Neuron (in vitro differentiated cells): ENCODE measurements around the gene MIXL1.
"Not testable (repeated sequence)": the region's sequence is repeated elsewhere in the genome, so short reads cannot be mapped to it uniquely, and the experiment has no call there.

Experiments
- H2AFZ ChIP-seq: one replicate; pipeline ENCODE4 v1.6.1; 2013; ENCODE audit warnings: low read depth, mild to moderate bottlenecking, inconsistent platforms, low read length, moderate library complexity
- H3K27me3 ChIP-seq: one replicate; pipeline ENCODE4 v1.6.1; 2013; ENCODE audit warnings: low read length; ENCODE audit not compliant: insufficient read depth
- H3K36me3 ChIP-seq: one replicate; pipeline ENCODE4 v1.6.1; 2013; ENCODE audit warnings: low read length; ENCODE audit not compliant: insufficient read depth
- H3K4me1 ChIP-seq: one replicate; pipeline ENCODE4 v1.6.1; 2013; ENCODE audit warnings: low read length; ENCODE audit not compliant: insufficient read depth
- H3K4me3 ChIP-seq: 2 replicates; pipeline ENCODE4 v1.5.1; 2013; ENCODE audit warnings: mild to moderate bottlenecking, low read length, moderate library complexity
- H3K9me3 ChIP-seq: one replicate; pipeline ENCODE4 v1.6.1; 2013; ENCODE audit warnings: low read length

The MIXL1 gene

DNA sequence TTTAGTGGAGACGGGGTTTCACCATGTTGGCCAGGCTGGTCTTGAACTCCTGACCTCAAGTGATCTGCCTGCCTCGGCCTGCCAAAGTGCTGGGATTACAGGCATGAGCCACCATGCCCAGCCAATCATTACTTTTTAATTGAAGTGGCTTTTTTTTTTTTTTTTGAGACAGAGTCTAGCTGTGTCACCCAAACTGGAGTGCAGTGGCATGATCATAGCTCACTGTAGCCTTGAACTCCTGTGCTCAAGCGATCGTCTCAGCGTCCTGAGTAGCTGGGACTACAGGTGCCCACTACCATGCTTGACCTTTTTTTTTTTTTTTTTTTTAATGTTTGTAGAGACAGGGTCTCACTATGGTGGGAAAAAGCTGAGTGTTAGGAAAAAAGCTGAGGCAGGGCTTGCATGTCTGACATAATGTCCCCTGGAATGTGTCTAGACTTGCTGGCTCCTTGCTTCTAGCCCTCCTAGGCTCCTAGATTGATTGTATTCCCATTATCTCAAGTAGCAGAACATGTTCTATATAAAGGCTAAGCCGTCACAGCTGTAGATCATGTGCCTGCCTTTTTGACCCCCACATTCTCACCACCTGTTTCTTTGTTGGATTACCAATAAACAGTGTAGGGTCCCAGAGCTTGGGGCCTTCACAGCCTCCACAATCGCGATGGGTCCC lies 48.9 kb downstream of the MIXL1 start:
- not testable (repeated sequence) for H3K4me1 ChIP-seq, H2AFZ ChIP-seq, H3K4me3 ChIP-seq, H3K27me3 ChIP-seq, H3K9me3 ChIP-seq
- peaks cover 38% of the 10 kb centered on the region for H3K36me3 ChIP-seq

DNA sequence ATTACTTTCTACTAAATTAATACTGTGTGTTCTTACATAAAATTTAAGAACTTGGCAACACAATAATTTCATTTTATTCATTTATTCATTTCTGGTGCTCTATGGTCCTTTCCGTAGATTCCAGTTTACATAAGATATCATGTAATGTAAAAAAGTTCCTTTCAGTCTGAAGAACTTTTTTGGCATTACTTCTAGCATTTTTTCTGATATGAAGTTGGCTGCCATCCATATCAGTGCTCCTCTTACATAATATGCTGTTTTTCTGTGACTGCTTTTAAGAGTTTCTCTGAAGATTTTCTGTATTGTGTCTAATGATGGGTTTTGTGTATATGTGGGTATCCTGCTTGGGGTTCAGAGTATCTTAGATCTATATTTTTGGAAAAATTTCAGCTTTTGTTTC lies 50.7 kb downstream of the MIXL1 start:
- Histone ChIP-seq H3K27me3 (no peaks in the 10 kb centered on the region), H3K4me3 (no peak overlapping the region), H2AFZ (no peak overlapping the region), H3K4me1 (peaks cover 2% of the 10 kb centered on the region), H3K9me3 (no peaks in the 10 kb centered on the region), H3K36me3 (peaks cover 32% of the 10 kb centered on the region)

DNA sequence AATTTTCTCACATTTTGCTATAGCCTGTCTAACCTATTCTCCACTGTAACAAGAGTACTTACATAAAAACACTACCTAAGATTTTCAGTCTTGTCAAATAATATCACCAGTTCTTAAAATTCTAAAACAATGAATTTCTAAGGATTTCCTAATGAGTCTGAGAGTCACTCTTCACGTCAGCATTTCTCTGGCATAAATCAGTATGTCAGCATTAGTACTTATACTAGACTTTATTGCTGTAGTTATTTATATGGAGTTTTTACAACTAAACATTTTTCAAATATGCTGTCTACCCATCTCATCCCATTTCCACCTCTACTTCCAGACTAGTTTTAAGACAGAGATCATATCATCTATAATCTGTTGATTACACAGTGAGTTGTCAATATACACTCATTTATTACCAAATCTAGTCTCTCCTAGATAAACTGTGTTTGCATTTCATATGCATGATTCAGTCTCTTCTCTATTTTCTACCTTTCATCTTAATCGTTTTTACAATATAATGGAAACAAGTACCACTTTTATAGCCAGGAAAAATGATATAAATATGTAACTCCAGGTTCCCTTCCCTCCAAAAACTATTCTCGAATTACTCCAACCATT lies 52.7 kb downstream of the MIXL1 start:
- no peaks in the 10 kb centered on the region for H3K9me3 ChIP-seq
- H2AFZ ChIP-seq = no peak overlapping the region
- H3K4me3 ChIP-seq = no peak overlapping the region
- no peaks in the 10 kb centered on the region for H3K27me3 ChIP-seq
- H3K4me1 ChIP-seq = peaks cover 2% of the 10 kb centered on the region
- peaks cover 26% of the 10 kb centered on the region for H3K36me3 ChIP-seq
